IPS-15b (cell line): ENCODE data around the gene FUT8.

Experiments
- H3K27me3 ChIP-seq: one replicate; pipeline ENCODE4 v1.6.1; 2013; ENCODE audit warnings: low read length; ENCODE audit not compliant: control insufficient read depth, insufficient read depth
- H3K36me3 ChIP-seq: one replicate; pipeline ENCODE4 v1.6.1; 2013; ENCODE audit warnings: low read length; ENCODE audit not compliant: control insufficient read depth, insufficient read depth
- H3K4me1 ChIP-seq: one replicate; pipeline ENCODE4 v1.6.1; 2013; ENCODE audit warnings: mild to moderate bottlenecking, low read length; ENCODE audit not compliant: control insufficient read depth, insufficient read depth
- H3K4me3 ChIP-seq: one replicate; pipeline ENCODE4 v1.5.1; 2013; ENCODE audit warnings: low read depth, low read length
- H3K9ac ChIP-seq: one replicate; pipeline ENCODE4 v1.6.1; 2013; ENCODE audit warnings: low read depth, mild to moderate bottlenecking, low read length
- H3K9me3 ChIP-seq: one replicate; pipeline ENCODE4 v1.6.1; 2013; ENCODE audit warnings: mild to moderate bottlenecking, low read length; ENCODE audit not compliant: control insufficient read depth, insufficient read depth

Gene FUT8

DNA sequence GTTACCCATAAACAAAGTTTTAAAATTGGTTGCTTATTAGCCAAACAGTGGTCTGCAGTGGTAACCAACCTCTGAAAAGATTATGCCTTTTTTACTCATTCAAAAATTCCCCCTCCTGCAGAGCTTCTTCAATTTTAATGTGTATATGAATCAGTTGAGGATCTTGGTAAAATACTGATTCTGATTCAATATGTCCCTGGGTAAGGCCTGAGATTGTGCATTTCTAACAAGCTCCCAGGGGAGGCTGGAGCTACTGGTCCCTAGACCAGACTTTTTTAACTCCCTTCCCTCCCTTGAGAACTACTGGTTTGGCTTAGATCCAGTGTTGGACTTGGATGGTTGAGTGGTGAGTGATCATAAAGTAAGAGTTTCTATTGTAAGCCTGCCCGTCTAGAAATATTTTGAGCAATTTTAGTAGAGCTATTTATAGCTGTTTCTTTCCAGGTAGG, 90.2 kb downstream of the FUT8 start:
- peaks cover 30% of the 10 kb centered on the region for H3K27me3 ChIP-seq
- H3K9me3 ChIP-seq: no peaks in the 10 kb centered on the region
- H3K4me1 ChIP-seq: peaks cover 4% of the 10 kb centered on the region
- H3K36me3 ChIP-seq: no peaks in the 10 kb centered on the region
- no peak overlapping the region for H3K9ac ChIP-seq
- no peak overlapping the region for H3K4me3 ChIP-seq

DNA sequence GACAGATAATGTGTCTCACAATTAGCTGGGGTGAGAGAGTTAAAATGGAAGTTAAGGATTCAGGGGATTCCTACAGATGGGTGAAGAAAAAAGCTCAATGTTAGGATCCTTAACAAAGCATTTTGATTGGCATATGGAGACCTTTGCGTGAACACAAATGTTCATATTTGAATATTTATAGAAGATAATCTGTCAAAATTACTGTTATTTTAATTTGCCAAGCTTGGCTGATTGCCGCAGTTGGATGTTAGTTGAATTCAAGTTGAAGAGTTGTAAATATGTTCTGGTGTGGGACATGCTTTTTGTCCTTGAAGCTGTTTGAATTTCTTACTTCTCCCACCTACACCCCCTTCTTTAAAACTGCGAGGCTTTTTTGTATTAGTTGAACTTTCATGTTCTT, 91.2 kb downstream of the FUT8 start:
- no peaks in the 10 kb centered on the region for H3K36me3 ChIP-seq
- H3K9ac ChIP-seq: no peak overlapping the region
- peaks cover 37% of the 10 kb centered on the region for H3K27me3 ChIP-seq
- peaks cover 4% of the 10 kb centered on the region for H3K4me1 ChIP-seq
- H3K4me3 ChIP-seq: no peak overlapping the region
- H3K9me3 ChIP-seq: no peaks in the 10 kb centered on the region

DNA sequence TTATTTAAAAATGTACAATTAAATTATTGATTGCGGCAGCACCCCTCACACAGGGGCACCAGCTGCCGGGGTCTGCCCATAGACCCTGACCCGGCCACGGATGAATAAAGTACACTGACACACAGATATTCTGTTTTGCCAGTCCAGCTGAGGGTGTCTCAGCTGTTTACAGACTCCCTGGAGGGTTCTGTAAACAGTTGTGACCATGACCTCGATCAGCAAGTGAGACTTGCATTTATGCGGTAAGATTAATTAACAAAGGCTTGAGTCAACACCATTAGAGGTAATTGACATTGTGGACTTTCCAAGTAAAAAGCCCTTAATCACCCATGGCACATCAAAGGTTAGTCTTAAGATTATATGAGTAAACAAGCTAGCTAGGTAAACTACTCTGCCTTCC, 94.3 kb downstream of the FUT8 start:
- Histone ChIP-seq H3K27me3 (peaks cover 38% of the 10 kb centered on the region), H3K4me1 (peaks cover 4% of the 10 kb centered on the region), H3K4me3 (no peak overlapping the region), H3K9ac (no peak overlapping the region), H3K9me3 (no peaks in the 10 kb centered on the region), H3K36me3 (no peaks in the 10 kb centered on the region)

DNA sequence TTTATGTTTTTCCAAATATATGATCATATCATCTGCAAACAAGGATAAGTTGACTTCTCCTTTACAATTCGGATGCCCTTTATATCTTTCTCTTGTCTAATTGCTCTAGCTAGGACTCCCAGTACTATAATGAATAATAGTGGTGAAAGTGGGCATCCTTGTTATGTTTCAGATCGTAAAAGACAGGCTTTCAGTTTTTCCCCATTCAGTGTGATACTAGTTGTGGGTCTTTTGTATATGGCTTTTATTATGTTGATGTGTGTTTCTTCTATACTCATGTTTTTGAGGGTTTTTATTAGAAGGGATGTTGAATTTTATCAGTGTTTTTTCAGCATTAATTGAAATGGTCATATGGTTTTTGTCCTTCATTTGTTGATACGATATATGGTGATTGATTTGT, 97.3 kb downstream of the FUT8 start:
- no peaks in the 10 kb centered on the region for H3K9me3 ChIP-seq
- H3K4me1 ChIP-seq: peaks cover 9% of the 10 kb centered on the region
- H3K27me3 ChIP-seq: peaks cover 30% of the 10 kb centered on the region
- no peaks in the 10 kb centered on the region for H3K36me3 ChIP-seq
- H3K9ac ChIP-seq: no peak overlapping the region
- no peak overlapping the region for H3K4me3 ChIP-seq

DNA sequence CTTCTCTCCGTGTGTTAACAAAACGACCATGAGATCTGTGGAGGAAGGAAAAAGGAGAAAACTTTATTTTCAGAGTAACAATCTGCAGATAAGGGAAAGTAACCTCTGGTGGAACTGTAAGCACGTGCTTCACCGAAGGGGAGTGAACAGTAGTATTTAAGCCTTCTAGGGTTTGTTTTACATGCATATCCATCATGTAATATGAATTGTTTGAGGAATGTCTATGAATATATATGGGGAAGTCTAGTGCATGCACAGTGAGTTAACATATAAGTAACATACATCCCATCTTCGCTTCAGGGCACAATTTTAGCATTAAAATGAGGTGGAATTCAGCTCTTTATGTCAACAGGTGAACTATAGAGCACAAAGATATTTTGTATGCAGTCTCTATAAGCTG, 101.1 kb downstream of the FUT8 start:
- H3K9ac ChIP-seq: no peak overlapping the region
- no peaks in the 10 kb centered on the region for H3K9me3 ChIP-seq
- peaks cover 5% of the 10 kb centered on the region for H3K4me1 ChIP-seq
- peaks cover 2% of the 10 kb centered on the region for H3K27me3 ChIP-seq
- H3K36me3 ChIP-seq: no peaks in the 10 kb centered on the region
- no peak overlapping the region for H3K4me3 ChIP-seq

DNA sequence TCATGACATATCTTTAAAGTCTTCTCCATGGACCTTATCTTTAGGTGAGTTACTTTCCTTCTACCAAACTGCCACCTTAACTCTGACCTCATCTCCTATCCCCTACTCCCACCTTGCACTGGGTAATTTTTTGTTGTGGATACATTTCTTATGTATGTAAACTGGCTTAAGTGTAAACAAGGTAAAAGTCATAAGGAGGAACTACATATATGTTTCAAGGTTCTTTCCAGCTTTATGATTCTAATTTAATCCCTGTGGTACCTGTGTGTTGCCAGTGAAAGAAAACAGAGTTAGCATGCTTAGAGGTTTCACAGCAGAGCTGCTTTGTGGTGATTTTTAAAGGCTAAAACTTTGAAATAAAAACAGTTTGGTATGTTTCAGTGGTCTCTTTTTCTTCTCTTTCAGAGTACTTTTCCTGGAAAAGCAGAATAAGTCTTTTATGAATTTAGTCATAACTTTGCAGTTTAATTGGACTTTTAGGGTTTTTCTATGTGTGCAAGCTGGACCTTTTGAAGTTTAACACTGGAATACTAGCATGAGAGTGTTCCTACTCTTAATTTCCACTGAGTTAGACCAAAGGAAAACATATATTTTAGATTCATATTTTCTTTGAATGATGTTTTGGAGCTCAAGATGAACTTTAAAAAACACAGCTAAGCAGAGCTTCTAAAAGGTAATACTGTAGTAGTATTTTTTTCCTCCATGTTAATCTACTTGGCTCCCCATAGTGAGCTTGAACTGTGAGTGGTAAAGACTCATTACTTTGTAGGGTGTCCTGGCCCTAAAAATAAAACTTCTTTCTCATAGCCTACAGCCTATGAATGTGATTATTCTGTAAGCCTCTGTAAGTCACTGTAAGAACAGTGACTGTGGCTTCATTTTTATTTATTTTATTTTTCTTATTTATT, 105.4 kb downstream of the FUT8 start:
- Histone ChIP-seq H3K4me3 (no peak overlapping the region), H3K27me3 (no peaks in the 10 kb centered on the region), H3K4me1 (peaks cover 5% of the 10 kb centered on the region), H3K36me3 (no peaks in the 10 kb centered on the region), H3K9ac (no peak overlapping the region), H3K9me3 (no peaks in the 10 kb centered on the region)

DNA sequence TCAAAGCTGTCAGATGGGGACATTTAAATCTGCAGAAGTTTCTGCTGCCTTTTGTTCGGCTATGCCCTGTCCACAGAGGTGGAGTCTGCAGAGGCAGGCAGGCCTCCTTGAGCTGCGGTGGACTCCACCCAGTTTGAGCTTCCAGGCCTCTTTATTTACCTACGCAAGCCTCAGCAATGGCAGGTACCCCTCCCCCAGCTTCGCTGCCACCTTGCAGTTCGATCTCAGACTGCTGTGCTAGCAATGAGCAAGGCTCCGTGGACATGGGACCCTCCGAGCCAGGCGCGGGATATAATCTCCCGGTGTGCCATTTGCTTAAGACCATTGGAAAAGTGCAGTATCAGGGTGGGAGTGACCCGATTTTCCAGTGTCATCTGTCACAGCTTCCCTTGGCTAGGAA, 115.5 kb downstream of the FUT8 start:
- Histone ChIP-seq H3K27me3 (no peaks in the 10 kb centered on the region), H3K9ac (no peak overlapping the region), H3K36me3 (no peaks in the 10 kb centered on the region), H3K9me3 (peaks cover 7% of the 10 kb centered on the region), H3K4me1 (no peaks in the 10 kb centered on the region), H3K4me3 (no peak overlapping the region)

DNA sequence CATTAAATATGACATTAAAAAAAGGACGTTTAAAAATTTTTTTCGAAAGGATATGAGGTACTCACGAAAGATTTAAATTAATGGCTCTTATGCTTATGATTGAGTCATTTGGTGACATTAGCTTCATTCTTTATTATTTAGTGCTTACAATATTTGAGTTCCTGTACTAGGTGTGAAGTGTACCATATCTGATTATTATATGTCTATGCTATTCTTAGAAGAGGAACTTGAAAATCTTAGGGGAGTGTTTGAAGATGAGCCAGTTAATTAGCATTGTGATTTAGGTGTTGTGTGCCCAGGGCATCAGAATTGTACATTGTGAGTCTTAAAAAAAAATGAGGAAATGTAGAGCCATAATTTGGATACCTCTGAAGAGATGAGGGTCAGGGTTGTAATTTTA, 118.6 kb downstream of the FUT8 start:
- Histone ChIP-seq H3K36me3 (no peaks in the 10 kb centered on the region), H3K4me1 (no peaks in the 10 kb centered on the region), H3K4me3 (no peak overlapping the region), H3K27me3 (no peaks in the 10 kb centered on the region), H3K9ac (no peak overlapping the region), H3K9me3 (peaks cover 7% of the 10 kb centered on the region)

DNA sequence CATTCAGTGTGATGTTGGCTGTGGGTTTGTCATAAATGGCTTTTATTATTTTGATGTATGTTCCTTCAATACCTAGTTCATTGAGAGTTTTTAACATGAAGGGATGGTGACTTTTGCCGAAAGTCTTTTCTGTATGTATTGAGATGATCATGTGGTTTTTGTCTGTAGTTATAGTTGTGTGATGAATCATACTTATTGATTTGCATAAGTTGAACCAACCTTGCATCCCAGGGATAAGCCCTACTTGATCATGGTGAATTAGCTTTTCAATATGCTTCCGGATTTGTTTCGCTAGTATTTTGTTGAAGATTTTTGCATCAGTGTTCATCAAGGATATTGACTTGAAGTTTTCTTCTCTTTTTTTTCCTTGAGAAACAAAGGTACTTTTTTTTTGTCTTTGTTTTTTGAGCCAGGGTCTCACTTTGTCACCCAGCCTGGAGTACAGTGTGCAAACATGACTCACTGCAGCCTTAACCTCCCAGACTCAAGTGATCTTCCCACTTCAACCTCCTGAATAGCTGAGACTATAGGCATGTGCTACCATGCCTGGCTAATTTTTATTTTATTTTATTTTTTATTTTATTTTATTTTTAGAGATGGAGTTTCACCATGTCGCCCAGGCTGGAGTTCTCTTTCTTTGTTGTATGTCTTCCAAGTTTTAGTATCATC, 121.3 kb downstream of the FUT8 start:
- Histone ChIP-seq H3K4me1 (no peaks in the 10 kb centered on the region), H3K4me3 (no peak overlapping the region), H3K27me3 (no peaks in the 10 kb centered on the region), H3K36me3 (peaks cover 3% of the 10 kb centered on the region), H3K9ac (no peak overlapping the region), H3K9me3 (no peaks in the 10 kb centered on the region)

DNA sequence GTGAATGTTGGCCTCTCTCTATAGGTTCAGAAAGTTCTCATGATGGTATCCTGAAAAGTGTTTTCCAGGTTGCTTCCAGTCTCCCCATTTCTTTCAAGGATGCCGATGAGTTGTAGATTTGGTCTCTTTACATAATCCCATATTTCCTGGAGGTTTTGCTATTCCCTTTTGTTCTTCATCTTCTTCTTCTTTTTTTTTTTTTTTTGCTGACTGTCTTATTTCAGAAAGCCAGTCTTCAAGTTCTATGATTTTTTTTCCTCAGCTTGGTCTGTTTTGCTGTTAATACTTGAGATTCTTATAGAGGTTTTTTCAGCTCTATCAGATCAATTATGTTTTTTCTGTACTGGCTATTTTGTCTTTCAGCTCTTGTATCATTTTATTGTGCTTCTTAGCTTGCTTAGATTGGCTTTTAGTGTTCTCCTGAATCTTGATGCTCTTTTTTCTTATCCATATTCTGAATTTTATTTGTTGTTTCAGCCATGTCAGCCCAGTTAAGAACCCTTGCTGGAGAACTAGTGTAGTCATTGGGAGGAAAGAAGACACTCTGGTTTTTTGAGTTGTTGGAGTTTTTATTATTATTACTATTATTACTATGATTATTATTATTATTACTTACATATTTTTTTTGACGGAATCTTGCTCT, 124.4 kb downstream of the FUT8 start:
- Histone ChIP-seq H3K4me3 (no peak overlapping the region), H3K9me3 (no peaks in the 10 kb centered on the region), H3K27me3 (no peaks in the 10 kb centered on the region)

DNA sequence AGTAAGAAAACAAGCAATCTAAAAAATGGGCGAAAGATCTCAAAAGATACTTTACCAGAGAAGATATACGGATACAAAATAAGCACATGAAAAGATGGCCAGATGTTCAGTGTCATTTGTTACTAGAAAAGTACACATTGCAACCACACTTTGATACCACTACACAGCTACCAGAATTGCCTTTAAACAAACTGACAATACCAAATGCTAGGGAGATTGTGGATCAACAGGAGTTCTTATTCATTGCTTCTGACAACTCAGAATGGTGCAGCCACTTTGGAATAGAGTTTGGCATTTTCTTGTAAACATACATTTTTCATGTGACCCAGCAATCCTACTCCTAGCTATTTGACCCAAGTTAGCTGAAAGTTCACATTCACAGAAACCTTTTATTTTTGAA, 136.3 kb downstream of the FUT8 start:
- Histone ChIP-seq H3K27me3 (no peaks in the 10 kb centered on the region), H3K9me3 (no peaks in the 10 kb centered on the region), H3K9ac (no peak overlapping the region), H3K4me1 (no peaks in the 10 kb centered on the region), H3K36me3 (no peaks in the 10 kb centered on the region), H3K4me3 (no peak overlapping the region)

More for the DNA sequence above, 124.4 kb downstream of the FUT8 start:
- Histone ChIP-seq H3K36me3 (peaks cover 3% of the 10 kb centered on the region), H3K4me1 (peaks cover 2% of the 10 kb centered on the region), H3K9ac (no peak overlapping the region)
